GOT3 (cell line): Measurements from ENCODE around the gene MPRIP.
"Not testable (repeated sequence)": the region's sequence is repeated elsewhere in the genome, so short reads cannot be mapped to it uniquely, and the experiment has no call there.

Experiments
- DNase-seq: peaks from one replicate; lab custom pipeline; 2025; ENCODE audit warnings: mixed read lengths; lab: John Stamatoyannopoulos, UW

MPRIP gene

DNA sequence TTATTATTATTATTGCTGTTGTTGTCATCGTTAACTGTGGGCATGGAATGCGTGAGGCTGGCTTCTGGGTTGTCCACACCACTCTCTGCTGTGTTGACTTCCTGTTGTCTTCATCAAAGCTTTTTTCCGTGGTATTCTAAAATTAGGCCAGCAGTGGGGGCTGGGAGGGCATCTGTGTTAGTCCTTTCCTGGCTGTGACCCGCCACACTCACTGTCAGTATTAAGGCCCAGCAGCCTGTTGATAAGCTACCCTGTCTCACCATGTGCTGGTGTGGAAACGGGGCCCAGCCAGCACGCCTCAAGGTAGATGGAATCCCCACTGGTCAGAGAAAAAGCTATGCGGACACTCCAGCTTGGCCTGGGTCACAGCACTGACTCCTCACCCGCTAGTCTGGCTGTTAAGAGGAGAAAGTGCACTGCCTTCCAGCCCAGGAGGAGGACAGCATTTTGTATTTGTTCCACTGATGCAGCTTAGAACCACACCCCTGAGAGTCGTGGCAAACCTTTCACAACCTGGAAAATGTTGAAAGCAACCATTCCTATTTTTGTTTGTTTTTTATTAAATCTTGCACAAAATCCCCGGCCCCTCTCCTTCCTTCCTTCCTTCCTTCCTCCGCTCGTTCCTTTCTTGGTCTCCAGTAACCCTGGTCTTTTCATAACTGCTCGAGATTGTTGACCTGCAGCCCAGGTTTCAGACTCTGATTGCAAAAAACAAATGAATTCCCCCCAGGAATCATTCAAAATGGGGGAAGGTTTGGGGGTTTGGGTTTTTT, 142.9 kb downstream of the MPRIP start:
- not testable (repeated sequence) for DNase-seq

DNA sequence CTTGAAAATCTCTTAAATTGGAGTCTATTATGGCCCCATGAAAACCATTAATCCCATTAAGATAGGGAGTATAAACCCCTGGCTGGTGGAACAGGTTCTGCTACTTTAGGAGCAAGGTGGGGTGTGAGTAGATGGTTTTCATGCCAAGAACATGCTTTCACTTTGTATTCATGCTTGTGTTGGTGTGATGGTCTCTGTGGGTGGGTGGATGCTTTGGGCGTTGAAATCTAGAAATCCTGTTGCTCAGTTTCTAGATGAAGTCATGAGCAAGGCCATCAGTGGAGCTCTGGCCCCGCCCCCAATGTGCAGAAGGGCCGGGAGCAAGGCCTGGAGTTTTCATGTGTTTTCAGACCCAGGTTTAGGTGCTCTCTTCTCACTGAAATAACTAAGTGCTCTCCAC, 143.8 kb downstream of the MPRIP start:
- no peak for DNase-seq

DNA sequence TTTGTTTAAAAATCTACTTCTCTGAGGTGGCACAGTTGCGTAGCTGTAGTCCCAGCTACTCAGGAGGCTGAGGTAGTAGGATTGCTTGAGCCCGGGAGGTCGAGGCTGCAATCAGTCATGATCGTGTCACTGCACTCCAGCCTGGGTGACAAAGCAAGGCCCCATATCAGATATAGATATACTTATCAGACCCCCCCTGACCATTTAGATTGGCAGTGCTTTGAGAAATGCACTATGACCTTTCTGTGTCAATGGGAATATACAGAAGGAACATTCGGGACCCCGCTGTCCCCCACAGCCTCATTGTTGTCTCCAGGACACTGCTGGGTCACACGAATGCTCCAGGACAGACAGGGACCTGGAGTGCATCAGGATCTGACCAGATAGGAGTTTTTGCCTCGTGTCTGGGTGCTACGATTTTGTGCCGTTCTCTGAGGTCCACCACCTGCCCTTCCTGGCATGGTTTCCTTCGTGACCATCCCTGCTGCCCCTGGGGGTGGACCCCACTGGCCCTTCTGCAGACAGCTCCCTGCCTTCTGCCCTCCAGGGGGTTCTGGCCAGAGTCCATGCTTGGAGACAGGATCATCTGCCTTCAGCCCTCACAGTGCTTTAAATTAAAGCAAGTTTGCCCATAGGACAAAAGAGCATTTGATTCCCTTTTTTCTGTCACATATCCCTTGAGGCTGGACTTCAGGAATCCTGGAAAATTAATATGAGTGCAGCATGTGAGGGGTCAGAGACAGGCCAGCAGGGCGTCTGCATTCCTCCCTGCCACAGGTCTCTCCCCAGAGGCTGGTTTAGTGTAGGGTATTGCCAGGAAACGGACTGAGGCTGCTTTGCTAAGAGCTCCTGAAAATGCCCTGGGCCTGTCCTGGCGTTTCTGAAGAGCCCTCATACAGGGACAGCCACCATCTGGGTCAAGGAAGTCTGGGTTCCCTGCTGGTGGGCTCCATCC, 144.6 kb downstream of the MPRIP start:
- no peak for DNase-seq

DNA sequence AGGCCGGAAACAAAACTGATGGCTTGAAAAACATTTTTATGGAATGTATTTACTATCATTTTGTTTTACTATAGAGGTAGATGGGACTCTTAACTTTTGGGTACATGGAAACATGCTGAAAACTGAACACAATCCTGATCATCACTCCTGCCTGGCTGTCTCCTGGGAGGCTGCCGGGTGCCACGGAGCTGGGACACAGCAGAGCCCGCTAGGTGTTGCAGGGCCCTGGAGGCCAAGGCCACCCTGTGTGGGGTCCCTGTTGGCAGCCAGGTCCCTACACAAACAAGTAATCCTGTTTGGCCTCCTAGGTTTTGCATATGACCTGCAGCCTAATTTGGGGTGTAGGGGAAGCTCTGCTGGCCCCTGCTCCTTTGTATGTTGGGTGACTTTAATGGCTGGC, 146.3 kb downstream of the MPRIP start:
- DNase-seq, result no peak

DNA sequence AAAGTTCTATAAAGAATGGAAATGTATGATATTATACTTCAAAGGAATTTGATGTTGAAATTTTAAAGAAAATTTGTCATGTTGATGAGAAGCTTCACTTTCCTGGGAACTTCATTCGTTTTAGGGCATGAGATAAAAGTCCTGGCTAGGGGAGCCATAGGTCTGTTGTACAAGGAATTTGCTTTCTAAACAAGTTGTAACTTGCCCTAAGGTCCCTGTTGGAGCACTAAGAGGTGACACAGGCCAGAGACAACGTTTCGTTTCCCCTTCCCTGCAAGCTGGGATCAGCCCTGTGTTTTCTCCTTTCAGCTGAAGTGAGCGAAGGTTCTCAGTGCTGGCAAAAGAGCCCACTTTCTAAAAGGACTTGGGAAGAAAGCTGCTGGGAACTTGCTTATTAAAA, 147.3 kb downstream of the MPRIP start:
- DNase-seq, result no peak

DNA sequence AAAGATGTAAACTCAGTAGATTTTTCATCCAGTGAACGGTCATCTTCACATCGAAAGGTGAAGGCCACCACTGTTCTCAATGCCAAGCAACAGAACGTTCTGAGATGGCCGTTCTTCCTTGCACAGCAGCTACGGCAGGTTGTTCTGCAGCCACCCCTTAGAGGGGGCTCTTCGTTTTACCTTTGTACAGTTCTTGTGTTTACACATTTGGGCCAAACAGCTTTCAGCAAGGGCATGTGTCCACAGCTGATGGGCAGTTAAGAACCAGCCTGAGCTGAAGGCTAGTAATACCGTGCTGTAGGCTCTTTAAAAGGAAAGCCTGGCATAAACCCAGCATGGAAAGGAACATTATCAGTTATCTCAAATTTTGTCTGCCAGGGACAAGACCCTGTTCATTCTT, 147.9 kb downstream of the MPRIP start:
- no peak for DNase-seq

DNA sequence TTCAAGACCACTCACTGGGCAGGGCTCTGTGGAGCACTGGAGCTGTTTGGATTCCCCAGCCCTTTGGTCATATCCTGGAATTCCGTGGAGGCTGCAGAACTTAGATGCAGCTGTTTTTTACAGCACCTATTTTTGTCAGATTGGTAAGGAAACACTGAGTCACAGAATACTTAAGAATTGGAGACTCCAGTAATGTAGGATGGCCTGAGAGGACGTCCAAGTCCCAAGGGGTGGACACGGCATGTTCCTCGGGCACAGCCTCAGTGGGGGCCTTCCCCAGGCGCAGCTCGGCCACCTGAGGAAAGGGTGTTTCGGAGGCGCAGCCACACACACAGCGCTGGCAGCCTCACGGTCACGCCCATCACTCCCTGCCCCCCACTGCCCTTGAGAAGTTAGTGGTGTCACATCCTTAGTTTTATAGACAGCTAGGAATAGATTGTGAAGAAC, 149.1 kb downstream of the MPRIP start:
- no peak for DNase-seq

DNA sequence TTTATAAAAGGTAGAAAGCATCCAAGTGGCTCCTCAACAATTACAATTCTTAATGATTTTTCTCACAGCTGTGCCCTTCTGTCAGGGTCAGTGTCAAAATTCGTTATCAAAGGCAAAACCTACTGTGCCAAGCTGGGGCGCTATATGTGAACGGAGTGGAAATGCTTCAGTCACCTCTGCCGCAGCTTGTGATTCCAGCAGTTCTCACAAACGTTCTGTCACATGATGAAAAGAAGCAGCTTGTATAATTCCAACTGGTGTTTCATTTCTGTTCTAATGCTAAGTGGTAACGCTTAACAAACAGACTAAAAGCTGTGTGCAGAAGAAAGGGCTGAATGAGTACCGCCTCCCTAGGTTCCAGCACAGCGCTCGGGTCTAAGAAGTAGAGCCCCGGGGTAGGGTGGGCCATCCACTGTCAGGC, 149.7 kb downstream of the MPRIP start:
- no peak for DNase-seq

DNA sequence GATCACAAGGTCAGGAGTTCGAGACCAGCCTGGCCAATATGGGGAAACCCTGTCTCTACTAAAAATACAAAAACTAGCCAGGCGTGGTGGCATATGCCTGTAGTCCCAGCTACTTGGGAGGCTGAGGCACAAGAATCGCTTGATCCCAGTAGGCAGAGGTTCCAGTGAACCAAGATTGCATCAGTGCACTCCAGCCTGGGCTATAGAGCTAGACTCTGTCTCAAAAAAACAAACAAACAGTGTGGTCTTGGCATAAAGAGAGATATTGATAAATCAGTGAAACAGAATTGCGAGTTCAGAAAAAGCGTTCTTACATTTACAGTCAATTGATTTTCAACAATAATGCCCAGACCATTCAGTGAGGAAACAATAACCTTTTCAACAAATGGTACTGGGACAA, 153.2 kb downstream of the MPRIP start:
- not testable (repeated sequence) for DNase-seq

DNA sequence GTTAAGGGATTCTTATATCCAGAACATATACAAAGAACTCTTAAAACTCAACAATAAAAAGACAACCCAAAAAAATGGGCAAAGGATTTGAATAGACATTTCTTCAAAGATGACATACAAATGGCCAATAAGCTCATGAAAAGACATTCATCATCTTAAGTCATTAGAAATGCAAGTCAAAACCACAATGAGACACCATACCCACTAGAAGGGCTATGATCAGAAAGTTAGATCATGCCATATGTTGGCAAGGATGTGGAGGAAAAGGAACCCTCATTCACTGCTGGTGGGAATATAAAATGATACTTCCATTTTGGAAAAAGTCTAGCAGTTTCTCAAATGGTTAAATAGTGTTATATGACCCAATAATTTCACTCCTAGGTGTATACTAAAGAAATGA, 154.5 kb downstream of the MPRIP start:
- no peak for DNase-seq

DNA sequence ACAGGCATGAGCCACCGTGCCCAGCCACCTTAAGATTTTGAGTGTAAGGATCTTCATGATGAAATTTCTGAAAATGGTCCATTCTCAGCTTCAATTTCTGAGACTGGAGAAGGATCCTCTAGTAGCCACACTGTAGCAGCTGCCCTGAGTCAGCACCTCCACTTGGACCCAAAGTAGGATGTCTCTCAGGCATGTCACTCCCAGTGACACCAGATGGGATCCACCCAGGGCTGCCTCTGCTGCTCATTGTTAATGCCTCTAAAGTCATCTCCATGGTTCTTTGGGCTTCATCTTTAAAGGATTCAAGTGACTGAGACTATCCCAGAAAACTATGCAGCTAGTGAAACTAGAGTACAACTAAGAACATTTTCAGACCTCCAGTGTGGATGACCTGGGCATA, 156.0 kb downstream of the MPRIP start:
- DNase-seq, result no peak

DNA sequence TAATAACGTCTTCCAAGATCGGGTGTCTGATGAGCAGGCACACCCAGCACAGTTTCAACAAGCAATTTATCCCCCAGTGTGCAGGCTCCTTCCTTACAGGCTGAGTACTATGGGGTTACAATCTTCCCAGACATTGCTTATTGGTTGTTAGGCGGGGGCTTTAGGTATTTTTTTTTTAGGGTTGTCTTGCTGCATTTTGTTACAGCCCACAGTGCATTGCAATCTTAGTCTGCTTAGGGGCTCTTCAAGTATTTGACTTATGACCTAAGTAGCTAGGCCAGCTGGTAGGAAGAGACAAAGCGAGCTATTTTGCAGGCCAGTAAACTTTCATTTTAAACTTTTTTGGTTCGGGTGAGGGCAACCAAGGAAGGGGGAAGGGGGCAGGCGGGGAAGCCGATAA, 158.1 kb downstream of the MPRIP start:
- no peak for DNase-seq

DNA sequence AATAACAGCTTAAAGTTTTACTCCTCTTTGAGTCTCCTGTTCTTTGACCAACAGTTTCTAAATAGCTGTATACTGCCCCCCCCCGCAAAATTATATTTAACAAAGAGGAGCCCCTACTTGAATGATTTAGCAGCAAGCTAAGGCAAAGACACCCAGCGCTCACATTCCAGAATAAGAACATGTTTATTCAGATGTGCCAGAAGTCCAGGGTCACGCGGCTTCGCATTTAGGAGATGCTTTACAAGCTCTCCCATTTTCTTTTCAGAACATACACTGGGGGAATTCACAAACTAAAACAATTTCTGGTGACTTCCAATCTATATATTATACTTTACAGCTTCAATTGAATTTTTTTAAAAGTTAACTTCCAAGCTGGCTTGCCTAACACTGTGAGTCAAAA, 158.6 kb downstream of the MPRIP start:
- no peak for DNase-seq

DNA sequence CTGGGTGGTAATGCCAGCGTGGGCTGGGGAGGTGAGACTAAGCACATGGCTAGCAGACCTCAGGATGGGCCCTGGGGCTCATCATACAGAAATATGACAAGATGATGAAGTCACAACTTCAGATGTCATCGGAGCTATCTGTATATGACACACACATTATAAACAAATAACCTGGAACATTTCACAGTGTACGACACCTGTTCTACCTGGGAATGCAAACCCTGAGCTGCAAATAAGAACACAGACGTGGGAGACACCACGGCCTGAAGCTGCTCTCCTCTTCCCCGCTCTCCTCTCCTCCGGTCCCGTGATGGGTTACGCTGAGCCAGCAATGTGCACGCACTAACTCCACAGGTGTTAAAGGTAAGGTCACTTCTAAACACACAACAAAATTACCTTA, 159.0 kb downstream of the MPRIP start:
- DNase-seq, result no peak

DNA sequence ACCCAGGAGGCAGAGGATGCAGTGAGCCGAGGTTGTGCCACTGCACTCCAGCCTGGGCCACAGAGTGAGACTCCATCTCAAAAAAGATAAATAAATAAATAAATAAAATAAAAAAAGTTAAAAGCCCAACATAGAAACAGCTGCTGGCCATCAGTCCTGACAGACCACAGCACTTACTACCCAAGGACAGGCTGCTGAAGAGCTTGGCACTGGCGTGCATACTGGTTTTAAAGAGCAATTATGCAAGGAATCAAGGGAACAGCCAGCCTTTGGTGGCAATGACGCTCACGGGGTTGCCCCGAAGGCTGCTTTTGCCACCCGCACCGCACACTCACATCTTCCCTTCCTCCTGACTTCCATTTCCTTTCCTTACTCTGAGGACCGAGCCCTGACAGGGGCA, 159.7 kb downstream of the MPRIP start:
- no peak for DNase-seq

DNA sequence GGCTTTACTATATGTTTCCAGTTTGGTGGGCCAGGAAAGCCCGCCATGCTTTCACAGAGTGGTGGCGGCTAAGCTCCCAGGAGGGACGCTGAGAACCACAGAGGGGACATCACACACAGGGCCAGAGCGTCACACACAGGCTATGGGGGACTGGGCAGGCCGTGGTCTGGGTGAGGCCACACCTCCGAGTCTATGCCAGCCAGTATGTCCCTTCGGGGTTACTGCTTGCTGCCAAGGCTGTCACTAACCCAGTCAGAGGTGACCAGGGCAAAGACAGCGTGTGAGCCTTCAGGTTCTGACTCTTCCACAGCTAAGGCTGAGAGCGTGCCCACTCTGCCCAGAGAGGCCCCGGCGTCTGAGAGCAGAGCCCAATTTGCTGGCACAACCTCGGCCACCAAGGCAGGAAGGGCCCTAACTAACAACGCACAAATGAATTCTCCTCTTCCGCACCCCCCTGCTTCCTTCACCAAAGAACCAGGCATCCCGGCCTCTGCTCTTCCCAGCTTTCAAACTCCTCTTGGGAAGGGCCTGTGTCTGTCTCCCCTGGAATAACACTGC, 161.0 kb downstream of the MPRIP start:
- no peak for DNase-seq

DNA sequence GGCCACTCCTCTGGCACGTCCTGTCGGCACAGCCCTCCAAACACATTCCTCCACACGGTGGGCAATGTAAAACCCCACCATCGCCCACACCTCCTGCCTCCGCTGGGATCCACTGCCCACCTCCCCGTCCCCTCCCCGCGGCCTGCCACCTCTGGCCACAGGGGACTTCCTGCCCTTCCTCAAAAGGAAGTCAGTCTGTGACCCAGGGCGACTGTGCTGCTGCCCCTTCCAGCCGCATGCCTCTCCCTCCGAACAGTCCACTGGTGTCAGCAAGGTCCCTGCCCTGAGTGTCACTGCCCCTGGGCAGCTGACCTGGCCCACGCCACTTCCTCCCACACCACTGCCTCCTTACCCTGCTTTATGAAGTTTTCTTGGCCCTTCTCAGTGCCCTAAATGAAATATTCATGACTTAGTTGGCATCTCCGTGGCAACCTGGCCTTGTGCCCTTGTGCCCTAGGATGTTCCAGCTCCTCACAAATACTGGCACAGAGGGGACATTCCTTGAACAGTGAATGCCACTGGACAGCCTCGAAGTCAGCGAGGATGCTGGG, 161.9 kb downstream of the MPRIP start:
- DNase-seq, result no peak

DNA sequence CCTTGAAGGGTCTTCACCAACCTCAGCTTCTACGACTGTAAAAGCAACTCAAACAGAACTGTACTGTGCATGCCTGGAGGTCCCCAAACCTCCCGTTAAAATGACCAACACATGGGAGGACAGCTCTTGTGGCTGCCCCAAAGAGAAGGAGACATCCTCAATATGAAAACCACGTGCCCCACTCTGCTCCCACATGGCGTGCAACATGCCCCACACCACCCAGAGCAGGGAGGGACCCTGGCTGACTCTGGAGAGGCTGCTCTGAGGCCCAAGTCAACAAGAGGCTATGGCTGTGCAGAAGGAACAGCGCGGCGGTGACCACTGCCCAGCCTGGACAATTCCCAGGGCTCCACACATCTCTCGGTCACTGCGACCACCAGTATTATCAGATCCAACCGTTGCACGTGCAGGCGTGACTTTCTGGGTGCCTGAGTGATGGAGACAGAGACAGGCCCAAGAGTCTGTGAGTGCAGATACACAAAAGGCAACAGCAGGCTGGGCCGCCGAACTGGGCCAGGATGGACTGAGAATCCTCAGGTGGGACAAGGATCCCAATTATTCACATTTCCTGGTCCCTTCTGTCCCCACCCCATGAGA, 162.5 kb downstream of the MPRIP start:
- DNase-seq, result no peak

DNA sequence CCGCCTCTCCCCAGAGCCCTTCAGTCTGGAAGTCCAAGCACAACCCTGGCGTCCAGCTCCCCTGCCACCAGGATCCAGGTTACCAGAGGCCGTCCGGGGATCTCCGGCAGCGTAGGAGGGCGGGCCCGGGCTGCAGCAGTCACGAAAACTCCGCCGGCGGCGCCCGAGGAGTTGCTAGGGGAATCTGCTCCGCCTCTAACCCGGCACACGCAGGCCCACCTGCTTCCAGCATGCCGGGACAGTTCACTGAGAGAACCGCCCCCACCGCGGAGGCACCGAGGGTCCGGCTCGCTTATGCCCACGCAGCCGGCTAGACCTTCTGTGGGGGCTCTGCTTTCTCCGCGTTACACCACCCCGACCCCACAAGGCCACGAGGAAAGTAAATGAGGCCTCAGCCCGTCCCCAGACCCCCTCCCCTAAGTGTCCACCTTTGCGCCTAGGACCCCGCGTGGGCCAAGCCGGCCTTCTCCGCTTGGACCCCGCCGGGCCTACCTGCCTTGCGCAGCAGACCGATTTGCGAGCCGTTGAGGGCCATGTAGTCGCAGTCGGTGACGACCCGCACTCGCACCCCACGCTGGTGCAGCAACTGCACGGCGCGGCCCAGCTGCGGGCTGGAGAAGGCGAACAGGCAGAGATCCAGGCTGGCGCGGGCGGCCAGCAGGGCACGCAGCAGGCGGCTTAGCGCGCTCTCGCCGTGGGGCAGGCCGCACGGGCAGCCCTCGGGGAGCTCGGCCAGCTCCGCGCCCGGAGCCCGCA, 163.3 kb downstream of the MPRIP start:
- DNase-seq, result no peak

DNA sequence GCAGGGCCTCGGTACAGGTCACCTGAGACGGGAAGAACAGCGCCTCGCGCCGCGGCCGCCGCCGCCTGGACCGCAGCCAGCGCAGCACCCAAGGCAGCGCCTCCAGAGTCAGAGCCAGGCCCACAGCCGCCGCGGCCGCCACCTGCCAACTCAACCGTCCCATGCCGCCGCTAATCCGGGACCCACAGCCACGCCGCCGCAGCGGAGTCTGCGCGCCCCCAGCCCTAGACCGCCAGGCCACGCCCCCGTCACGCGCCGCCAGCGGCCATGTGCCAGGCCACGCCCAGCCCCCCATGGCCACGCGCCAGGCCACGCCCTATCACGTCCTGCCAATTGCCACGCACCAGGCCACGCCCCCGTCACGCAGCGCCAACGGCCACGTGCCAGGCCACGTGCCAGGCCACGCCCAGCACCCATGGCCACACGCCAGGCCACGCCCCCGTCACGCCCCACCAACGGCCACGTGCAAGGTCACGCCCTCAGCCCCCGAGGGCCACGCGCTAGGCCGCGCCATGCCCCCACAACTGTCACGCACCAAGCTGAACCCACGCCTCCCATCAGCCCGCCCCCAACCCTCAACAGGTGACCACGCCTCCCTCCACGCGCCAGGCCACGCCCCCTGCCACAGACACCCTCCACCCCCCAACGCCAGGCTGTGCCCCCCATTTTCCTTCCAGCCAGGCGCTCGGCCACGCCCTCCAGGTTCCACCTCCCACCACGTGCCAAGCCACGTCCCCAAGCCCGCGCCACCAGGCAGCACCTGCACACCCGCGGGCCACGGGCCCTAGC, 164.1 kb downstream of the MPRIP start, which contains the start of gene PLD6:
PLD6 (minus strand) TSS at position 210 of the 789 bp plus-strand sequence; CDS start at position 163, 47 bp downstream.
- DNase-seq, result peak; percentile 69
